D341Med (cell line): Measurements from ENCODE around the gene S100P.
"Not testable (repeated sequence)": the region's sequence is repeated elsewhere in the genome, so short reads cannot be mapped to it uniquely, and the experiment has no call there.

Source experiments
- DNase-seq: peaks from one replicate; pipeline ENCODE4 v3.0.0; 2012; ENCODE audit warnings: low spot score

Gene S100P

DNA sequence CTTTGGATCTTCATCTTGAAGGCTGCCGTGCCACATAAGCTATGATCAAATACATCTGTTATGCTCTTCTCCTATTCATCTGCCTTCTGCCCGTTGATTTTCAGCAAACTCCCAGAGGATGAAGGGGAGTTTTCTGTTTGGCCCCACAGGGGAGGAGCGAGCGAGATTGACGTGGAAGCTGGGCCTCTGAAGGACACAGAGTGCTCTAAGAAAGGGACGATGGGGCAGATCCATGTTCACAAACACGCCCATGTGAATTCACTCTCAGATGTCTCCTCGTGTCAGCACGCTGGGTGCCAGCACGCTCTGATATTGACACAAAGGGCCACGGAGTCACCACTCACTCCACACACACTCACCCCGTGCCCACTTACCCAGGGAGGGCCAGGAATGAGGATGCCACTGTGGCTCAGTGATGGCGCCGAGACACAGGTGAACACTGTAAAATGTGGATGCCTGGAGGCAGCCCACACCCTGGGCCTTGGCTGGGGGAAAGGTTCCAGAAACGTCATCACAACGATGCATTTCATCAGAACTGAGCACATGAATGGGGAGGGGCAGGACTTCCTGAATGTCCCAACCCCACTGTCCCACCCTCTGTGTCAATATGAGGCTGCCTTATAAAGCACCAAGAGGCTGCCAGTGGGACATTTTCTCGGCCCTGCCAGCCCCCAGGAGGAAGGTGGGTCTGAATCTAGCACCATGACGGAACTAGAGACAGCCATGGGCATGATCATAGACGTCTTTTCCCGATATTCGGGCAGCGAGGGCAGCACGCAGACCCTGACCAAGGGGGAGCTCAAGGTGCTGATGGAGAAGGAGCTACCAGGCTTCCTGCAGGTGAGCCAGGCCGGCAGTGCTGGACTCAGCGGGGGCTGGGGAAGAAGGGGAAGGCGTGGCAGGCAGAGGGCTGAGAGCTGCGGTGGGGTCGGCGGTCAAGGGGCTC, at the start of gene S100P:
Gene S100P, plus strand, starts transcription at position 648 of the 946 bp plus-strand sequence. Its CDS starts 55 bp downstream, at position 703.
- DNase-seq: no peak

DNA sequence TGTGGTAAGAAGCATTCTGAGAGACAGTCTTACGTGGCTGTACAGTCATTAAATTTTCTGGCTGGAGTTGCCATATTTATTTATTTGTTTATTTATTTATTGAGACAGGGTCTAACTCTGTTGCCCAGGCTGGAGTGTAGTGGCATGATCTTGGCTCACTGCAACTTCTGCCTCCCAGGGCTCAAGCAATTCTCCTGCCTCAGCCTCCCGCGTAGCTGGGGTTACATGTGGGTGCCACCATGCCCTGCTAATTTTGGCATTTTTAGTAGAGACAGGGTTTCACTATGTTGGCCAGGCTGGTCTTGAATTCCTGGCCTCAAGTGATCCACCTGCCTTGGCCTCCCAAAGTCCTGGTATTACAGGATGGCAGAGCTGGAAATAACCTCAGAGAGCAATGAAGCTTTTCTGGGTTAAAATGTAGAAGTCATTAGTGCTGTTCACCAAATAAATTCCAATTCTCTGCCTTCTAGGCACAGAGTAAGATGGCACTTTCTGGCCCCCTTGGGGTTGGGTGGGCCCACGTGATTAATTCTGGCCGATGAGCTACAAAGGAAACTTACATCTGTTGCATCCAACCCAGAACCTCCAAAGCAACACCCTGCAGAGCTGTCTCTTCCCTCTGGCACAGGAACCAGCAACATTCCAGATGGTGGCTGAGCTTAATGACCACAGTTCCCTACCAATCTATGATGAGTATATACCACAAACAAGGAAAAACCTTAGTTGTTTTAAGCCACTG, 48.7 kb upstream of the S100P start:
- no peak for DNase-seq

DNA sequence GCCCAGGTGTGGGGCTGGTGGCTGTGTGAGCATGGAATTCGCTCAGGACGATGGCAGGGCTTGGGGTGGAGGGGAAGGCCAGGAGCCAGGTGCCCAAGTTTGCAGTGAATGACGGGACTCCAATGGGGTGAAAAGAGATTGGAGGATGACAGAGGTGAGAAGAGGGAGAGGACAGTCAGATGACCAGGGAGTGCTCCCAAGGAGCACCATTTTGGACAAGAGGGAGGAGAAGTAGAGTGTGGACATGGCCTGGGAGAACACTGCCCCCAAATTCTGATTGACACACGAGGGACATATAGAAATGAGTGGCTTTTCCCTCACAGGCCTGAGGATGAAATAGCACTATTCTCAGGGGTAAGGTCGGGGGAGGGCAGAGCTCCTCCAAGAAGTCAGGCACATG, 46.5 kb upstream of the S100P start:
- DNase-seq: no peak

GRCh38 chr4:6647582-6648230, 46.0 kb upstream of the S100P start:
- no peak for DNase-seq

- DNase-seq: no peak
Observed at GRCh38 chr4:6649216-6649615, 44.5 kb upstream of the S100P start.

DNA sequence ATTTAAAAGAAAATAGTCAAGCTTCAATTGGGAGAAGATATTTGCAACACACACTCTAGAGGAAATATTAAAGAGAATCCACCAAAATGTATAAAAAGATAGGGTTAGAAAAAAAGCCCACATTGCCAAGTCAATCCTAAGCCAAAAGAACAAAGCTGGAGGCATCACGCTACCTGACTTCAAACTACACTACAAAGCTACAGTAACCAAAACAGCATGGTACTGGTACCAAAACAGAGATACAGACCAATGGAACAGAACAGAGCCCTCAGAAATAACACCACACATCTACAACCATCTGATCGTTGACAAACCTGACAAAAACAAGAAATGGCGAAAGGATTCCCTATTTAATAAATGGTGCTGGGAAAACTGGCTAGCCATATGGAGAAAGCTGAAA, 39.5 kb upstream of the S100P start:
- DNase-seq: not testable (repeated sequence)

GRCh38 chr4:6655291-6655690, 38.4 kb upstream of the S100P start:
- not testable (repeated sequence) for DNase-seq

- no peak for DNase-seq
Observed at GRCh38 chr4:6655924-6656323, 37.8 kb upstream of the S100P start.

- DNase-seq: no peak
Observed at GRCh38 chr4:6657242-6658208, 36.2 kb upstream of the S100P start.

GRCh38 chr4:6658209-6658595, 35.5 kb upstream of the S100P start:
- DNase-seq: no peak

DNA sequence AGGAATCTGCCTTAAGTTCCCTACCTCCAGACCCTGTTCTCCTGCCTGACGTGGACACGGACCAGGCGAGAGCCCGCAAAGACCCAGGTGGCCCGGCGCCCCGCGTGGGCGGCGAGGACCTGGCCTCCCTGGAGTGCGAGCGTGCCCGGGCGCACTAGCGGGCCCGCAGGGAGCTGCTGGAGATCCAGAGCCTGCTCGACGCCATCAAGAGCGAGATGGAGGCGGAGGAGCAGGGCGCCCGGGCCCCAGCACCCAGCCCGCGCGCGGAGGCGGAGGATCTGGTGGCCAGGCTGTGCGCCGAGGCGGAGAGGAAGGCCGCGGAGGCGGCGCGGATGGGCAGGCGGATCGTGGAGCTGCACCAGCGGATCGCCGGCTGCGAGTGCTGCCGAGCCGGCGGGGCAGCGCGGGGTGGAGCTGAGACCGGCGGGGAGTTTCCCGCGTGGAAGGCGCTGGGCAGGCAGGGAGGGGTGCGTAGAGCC, 35.0 kb upstream of the S100P start:
- DNase-seq: no peak

DNA sequence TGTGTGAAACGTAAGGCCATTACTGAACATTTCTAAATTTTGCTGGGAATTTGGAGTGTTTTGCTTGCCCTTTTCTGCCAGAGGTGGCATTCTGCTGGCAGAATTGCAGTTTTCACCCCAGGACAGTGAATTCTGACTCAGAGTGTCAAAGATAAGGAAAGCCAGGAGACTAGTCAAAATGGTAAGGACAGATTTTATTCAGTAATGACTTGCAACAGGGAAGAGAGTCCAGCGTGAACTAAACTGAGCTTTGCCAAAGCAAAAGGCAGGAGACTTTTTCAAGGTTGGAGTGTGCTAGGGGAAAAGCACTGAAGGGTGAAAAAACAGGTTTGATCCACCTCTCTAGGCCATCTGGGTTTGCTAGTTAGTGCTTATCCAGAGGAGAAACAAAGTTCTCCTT, 33.8 kb upstream of the S100P start:
- DNase-seq: no peak

DNA sequence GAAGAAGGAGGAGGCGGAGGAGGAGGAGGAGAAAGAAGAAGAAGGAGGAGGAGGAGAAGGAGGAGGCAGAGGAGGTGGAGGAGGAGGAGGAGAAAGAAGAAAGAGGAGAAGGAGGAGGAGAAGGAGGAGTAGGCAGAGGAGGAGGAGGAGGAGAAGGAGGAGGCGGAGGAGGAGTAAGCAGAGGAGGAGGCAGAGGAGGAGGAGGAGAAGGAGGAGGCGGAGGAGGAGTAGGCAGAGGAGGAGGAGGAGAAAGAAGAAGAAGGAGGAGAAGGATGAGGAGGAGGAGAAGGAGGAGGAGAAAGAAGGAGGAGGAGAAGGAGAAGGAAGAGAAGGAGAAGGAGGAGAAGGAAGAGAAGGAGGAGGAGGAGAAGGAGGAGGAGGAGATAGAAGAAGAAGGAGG, 33.2 kb upstream of the S100P start:
- no peak for DNase-seq

DNA sequence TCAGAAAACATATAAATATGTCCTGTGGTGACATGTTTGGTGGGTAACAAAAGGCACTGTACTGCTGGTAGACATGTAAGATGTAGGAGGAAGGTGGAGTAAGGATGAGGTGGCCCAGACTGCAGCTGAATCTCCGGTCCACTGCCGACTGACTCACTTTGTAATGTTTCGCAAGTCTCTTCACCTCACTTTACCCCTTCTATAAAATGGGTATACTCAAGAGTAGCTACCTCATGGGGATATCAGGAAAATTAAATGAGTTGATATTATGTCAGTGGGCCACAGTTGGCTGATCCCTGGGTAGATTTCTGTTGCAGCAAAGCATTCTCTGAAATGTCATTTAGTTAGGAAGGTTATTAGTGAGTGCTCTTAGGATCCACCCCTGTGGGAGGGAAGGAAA, 31.1 kb upstream of the S100P start:
- no peak for DNase-seq

GRCh38 chr4:6663596-6664393, 29.9 kb upstream of the S100P start:
- DNase-seq: no peak

GRCh38 chr4:6665320-6665654, 28.4 kb upstream of the S100P start:
- DNase-seq: no peak

DNA sequence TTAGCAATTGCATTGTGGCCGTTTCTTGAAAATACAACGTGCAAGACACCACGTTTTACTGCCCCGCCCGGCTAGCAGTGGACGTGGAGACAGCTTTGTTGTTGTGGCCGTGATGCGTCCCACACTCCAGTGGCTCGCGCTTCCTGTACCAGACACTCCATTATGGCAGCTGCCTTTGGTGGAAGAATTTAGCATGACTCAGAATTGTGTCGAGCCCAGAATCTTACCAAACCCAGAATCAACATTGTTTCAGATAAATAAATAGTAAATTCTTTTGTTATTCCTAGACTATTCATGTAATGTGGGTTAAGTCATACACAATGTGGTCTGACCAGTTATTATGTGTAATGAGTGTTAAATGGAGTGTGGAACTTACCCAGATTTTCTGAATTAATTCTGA, 25.3 kb upstream of the S100P start:
- DNase-seq: no peak

DNA sequence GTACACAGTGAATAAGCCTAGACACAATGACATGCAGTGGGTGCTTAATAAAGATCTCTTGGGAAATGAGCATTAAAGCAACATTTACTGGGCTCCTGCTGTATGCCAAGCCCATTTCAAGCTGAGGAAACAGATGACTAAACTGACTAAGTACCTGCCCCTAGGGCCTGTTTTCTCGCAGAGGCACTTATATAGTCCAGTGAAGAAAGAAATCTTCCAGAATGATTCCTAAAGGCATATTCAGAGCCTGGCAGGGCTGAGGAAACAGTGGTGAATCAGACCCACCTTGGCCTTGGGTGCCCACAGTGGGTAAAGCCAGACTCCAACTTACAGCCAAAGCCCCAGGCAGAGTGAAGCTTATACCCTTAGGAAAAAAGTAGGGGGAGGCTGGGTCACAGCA, 22.0 kb upstream of the S100P start:
- DNase-seq: no peak

DNA sequence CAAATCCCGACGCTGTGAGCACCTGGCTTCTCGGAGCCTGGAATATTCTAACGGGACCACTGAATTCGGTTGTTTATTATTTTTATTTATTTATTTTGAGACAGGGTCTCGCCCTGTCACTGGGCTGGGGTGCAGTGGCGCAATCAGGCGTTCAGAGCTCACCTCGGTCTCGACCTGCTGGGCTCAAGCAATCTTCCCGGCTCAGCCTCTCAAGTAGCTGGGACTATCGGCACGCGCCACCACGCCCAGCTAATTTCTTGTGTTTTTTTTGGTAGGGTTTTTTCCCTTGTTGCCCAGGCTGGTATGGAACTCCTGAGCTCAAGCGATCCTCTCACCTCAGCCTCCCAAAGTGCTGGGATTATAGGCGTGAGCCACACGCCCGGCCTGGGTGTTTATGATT, 21.5 kb upstream of the S100P start:
- DNase-seq: no peak

DNA sequence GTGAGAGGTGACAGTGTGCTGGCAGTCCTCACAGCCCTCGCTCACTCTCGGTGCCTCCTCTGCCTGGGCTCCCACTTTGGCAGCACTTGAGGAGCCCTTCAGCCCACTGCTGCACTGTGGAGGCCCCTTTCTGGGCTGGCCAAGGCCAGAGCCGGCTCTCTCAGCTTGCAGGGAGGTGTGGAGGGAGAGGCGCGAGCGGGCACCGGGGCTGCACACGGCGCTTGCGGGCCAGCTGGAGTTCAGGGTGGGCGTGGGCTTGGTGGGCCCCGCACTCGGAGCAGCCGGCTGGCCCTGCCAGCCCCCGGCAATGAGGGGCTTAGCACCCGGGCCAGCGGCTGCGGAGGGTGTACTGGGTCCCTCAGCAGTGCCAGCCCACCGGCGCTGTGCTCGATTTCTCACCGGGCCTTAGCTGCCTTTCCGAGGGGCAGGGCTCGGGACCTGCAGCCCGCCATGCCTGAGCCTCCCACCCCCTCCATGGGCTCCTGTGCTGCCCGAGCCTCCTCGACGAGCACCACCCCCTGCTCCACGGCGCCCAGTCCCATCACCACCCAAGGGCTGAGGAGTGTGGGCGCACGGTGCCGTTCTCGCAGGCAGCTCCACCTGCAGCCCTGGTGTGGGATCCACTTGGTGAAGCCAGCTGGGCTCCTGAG, 21.0 kb upstream of the S100P start:
- not testable (repeated sequence) for DNase-seq
